DMS79 treated with DMSO at 0.1 percent for 48 hours (cell line): ENCODE measurements around the gene C12orf57.

Experiments used
- DNase-seq: peaks from one replicate; lab custom pipeline; 2025; lab: John Stamatoyannopoulos, UW

Gene C12orf57

DNA sequence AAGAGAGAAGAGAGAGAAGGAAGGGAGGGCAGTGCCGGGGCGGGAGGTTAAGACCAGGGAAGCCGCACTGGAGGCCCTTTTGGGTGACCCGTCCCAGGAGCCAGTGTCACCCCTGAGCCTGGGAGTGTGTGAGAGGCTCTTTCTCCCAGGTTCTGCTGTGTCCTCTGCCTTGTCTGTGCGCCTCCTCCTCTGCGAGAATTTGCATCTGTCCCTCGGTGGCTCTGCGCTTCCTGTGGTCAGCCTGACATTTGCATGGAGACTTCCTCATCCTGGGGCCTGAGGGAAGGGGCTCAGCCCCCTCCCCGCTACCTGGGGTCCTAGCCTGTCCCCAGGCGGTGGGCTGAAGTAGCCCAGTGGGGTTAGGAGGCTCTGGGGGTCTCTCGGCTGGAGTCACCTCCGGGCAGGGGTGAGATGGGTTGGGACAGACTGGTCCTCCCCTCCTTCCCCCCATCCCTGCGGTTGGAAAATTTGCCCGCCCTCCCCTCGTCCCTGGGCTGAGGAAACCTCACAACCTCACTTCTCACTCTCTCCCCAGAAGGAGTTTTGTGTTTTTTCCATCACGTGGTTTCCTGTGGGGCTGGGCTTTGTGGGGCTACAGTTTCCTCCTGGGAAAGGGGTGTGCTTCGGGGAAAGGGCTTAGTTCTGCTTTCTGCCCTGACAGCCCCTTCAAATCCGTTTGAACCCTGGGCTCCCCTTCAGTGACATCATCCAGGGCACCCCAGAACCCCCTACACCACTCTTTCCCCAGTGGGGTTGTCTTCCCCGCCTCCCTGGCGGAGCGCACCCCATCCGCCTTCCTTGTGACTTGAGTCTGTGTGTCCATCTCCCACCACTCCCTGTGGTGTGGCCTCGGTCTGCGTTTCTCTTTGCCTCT is 9.9 kb downstream of the C12orf57 start:
- DNase-seq: no peak

DNA sequence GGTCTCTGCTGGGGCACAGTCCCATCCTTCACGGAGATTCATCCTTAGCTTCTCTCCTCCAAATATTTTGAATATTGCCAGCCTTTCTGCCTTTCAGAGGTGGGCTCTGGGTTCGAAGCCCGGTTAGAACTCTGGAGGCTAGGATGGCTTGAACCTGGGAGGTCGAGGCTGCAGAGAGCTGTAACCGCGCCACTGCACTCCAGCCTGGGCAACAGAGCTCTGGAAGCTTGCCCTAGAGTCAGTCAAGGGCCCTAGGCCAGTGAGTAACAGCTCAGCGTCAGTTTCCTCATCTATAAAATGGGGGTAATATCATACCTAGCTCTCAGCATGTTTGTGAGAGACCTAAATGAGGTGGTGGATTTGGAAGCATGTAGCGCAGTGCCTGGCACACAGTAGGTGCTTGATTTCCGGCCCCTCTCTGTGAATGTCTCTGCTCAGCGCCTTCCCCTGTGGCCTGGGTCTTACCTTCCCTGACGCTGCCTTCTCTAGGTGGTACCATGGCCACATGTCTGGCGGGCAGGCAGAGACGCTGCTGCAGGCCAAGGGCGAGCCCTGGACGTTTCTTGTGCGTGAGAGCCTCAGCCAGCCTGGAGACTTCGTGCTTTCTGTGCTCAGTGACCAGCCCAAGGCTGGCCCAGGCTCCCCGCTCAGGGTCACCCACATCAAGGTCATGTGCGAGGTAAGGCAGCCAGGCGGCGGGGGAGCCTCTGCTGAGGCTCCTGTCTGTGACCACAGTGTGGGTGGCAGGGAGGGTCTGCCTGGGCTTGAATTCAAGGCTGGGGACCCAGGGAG is 10.7 kb downstream of the C12orf57 start:
- DNase-seq: no peak

DNA sequence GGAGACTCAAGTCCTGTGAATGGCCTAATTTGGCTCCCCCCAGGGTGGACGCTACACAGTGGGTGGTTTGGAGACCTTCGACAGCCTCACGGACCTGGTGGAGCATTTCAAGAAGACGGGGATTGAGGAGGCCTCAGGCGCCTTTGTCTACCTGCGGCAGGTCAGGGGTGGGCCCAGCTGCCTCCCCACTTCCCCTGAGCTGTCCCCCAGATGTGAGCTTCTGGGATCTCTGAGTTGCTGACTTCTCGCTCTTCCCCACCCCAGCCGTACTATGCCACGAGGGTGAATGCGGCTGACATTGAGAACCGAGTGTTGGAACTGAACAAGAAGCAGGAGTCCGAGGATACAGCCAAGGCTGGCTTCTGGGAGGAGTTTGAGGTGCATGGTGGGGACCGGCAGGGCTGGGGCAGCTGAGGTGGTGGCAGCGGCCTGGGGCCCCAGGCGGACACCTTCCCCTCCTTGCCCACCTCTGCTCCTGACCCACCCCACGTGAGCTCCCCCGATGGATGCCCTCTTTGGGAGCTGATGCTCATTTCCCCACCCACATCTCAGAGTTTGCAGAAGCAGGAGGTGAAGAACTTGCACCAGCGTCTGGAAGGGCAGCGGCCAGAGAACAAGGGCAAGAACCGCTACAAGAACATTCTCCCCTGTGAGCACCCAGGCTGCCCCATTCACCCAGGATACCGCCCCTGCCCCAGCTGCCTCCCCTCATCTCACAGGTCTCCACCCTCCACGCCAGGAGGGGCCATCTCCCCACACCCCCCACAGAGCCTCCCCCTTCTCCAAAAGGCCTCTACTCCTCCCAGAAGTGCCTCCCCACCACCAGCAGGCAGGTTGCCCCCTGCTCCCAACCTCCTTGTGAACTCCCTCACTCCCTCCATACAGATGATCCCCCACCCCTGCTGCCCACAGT is 11.5 kb downstream of the C12orf57 start:
- no peak for DNase-seq

DNA sequence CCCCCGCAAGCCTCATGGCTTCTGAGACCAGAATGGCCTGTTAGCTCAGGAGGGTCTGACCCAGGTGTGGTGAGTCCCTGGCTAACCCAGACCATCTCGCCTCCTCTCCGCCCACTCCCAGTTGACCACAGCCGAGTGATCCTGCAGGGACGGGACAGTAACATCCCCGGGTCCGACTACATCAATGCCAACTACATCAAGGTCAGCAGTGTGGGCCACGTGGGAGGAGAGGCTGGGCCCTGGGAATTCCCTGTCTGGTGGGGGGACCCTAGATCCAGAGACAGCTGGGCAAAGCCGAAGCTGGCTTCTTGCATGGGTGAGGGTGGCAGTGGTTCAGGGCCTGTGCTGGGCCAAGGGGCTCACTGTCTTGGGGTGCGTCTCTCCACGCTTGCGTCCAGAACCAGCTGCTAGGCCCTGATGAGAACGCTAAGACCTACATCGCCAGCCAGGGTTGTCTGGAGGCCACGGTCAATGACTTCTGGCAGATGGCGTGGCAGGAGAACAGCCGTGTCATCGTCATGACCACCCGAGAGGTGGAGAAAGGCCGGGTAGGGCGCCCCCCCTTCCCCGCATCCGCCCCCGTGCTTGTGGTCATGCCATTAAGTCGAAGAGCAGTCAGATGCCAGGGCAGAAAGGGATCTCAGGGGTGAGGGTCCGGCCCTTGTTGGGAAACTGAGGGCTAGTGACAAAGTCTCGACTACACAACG is 12.4 kb downstream of the C12orf57 start:
- DNase-seq: no peak

DNA sequence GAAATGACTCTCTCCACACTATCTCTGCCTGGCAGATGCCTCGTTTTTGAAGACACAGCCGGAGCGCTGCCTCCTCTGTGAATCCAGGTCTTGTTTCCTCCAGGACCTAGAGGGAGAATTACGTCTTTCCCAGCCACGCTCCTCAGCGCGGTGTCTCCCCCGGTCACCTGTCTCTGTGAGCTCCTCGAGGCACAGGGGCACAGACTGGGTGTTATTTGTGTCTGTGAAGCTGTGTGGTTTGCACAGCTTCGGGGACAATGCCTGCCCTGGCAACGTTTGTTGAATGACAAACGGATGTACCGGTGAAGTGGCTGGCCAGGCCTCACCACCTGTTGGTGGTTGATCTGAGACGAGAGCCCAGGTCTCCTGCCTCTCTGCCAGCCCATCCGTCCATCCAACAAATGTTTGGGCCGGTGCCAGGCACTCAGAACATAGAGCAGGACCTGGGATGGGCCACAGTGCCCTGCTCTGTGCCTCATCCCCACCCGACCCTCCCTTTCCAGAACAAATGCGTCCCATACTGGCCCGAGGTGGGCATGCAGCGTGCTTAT is 13.4 kb downstream of the C12orf57 start:
- no peak for DNase-seq

DNA sequence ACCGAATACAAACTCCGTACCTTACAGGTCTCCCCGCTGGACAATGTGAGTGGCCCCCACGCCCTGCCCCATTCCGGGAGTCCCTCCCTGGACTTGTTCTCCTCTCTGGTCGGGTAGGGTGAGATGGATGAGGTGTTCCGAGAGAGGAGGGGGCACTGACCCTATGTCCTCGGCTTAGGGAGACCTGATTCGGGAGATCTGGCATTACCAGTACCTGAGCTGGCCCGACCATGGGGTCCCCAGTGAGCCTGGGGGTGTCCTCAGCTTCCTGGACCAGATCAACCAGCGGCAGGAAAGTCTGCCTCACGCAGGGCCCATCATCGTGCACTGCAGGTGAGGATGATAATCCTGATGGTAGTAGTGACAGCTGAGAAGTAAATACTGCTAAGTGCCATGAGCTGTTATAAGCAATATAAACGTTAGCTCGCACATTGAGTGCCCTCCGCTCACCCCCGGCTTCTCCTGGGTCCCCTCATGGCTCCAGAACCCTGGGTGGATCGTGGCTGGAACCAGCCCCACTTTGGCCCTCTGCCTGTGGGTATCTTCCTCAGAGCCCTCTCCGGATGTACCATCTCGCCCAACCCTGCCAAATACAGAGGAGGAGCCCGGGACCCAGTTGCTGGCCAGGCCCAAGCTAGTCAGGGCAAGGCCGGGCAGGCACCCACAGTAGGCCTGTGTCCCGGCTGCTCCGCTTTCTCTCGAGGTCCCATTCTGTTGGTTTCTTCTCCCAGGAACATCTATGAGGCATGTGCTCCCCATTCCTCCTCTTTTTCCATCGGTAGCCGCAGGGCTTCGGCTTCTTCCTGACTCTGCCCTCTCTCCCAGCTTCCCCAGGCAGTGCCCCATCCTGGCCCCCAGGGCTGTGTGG is 14.2 kb downstream of the C12orf57 start:
- DNase-seq: no peak

DNA sequence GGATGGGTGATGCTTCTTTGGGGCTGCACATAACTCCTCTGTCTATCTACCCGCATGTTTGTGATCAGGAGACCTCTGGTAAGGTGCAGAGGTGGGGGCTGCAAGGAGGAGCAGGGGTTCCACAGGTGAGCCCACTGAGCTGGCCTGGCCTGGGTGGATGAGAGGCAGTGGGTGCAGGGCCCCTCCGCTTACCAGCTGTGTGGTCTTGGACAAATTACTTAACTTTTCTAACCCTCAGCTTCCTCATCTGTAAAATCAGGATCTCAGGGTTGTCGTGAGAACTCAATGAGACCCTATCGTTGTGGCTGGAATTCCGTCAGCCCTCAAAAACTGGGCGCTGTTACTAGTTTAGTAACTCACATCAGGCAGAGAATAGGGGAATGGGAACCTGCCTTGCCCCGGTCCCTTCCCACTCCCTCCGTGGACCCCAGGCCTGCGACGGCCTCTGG is 14.8 kb downstream of the C12orf57 start:
- DNase-seq: no peak

DNA sequence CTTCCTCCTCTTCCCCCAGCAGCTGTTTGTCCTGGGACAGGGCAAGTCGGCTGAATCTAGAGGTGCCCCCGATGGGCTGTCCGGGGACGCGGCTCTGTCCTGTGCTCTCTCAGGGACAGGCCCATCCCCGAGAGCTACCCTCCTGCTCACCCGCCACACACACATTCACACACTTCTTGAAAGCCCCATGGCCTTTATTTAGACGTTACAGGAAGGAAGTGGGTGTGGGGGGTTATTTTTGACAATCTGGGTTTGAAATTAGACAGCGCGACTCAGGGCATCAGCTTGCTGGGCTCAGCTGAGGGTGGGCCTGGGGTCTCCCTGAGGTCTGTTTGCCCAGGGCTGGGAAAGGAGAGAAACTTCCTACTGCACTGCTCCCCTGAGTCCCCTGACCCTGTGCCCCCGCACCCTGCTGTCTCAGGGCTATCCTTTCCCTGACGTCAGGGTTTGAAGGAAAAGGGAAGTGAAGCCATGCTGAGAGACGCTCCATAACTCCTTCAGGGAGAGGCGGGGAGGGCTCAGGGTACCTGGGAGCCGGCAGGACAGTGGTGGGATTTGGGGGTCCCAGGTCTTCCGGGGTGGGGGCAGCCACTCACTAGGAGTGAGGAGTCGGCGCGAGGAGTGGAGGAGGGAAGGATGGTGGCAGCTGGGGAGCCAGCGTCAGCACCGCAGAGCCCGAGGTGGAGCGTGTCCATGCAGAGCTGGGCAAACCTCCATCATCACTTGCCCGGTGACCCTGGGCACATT is 15.4 kb downstream of the C12orf57 start:
- no peak for DNase-seq

DNA sequence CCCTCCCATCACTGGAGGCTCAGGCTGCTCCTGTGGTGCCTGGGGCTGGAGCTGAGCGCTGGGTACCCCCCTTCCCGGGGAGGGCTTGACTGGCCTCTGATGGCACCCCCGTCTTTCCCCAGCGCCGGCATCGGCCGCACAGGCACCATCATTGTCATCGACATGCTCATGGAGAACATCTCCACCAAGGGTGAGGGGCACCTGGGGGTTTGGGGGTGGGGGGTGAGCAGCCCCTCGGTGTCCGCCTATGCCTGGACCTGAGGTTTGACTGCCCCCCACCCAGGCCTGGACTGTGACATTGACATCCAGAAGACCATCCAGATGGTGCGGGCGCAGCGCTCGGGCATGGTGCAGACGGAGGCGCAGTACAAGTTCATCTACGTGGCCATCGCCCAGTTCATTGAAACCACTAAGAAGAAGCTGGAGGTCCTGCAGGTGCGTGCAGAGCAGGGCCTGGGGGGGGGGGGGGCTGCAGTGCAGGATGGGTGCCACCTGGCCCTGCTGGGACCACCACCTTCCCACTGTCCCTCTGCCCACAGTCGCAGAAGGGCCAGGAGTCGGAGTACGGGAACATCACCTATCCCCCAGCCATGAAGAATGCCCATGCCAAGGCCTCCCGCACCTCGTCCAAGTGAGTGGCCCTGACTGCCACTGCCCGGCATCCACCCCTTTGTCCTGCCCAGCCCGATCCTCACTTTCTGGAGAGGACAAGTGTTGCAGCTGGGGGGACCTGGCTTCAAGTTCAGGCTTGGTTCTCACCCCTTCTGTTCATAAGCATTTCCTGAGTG is 16.2 kb downstream of the C12orf57 start:
- DNase-seq: no peak

DNA sequence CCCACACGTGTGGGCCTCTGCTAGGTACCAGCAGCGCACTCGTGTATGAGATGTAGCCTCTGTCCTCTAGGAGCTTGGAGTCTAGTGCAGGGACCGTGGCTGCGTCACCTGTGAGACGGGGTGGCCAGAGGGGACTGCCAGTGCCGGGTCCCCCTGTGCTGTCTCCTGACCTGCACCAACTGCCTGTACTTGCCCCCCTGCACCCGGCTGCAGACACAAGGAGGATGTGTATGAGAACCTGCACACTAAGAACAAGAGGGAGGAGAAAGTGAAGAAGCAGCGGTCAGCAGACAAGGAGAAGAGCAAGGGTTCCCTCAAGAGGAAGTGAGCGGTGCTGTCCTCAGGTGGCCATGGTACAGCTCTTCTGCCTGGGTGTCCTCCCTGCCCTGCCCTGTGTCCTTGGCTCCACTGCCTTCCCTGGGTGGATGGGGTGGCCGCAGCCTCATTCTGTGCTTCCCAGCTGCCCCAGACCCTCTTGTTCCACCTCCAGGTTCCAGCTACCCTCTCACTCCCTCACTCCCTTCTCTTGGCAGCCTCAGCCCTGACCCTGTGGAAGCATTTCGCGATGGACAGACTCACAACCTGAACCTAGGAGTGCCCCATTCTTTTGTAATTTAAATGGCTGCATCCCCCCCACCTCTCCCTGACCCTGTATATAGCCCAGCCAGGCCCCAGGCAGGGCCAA is 16.9 kb downstream of the C12orf57 start:
- no peak for DNase-seq

DNA sequence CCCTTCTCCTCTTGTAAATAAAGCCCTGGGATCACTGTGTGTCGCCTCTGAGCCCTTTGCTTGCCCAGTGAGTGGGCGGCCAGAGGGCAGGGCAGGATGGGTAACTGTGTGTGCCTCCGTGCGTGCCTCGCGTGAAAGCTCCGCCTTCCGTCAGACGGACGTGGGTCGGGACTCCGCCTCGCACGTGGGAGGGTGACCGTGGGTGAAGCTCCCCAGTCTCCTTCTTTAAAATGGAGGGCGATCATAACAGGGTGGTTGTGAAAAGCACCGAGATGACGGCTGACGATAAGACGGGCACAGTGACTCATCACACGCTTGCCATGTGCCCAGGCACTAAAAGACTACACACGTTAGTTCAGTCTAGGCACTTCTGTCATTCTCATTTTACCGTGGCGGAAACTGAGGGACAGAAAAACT is 17.5 kb downstream of the C12orf57 start:
- DNase-seq: peak; percentile 34

DNA sequence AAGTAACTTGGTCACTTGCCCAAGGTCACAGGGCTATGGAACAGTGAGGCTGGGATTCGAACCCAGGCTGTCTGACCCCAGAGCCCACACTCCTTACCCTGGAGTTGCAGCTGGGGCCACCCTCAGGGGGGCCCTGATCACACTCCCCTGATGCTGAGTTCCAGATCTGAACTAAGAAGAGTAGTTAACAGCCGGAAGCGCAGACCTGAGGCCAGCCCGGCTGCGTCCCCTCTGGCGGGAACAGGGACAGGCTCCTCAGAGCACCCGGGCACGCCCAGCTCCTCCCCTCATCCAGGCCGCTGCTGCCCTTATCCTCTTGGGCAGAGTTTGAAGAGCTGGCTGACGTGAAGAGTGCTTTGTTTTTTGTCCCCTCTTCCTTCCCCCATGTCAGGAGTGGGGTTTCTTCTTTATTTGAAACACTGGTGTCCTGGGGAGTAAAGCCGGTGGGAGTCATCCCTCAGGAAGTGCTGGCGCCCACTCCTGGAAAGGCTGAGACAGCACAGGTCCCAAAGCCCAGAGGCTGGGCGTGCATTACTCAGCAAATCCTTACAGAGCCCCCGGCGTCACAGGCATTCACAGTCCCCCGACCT is 18.0 kb downstream of the C12orf57 start:
- peak; percentile 88 for DNase-seq

DNA sequence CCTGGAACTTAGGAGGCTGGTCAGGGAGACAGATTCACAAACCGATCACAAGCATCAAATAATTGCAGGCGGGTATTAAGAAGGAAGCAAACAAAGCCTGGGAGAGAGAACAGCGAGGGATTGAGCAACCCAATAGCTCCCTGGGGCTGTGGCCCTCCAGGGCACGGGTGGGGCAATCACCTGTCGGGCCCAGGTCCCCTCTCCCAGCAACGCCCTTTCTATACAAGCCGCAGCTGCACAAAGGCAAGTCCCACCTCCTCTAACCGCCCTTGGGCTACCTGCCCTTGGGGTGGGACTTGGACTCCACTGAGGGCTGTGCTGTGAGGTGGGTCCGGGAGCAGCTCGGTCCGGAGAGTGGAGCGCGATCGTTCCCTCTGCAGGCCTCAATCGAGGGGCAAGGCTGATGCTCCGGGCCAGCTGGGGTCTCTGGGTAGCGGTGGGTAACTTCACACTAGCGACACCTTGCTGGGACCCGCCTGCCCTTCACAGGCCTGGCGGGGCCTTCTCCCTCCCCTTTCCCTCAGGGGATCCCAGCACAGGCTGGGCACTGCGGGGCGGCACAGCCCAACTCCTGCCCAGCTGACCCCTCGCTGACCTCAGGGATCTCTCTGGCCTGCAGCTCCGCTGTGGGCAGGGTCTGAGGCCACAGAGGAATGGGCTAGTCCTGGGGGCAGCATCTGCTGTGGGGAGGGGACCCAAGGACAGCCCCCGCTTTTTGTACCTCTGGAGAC is 18.6 kb downstream of the C12orf57 start:
- DNase-seq: peak; percentile 88

DNA sequence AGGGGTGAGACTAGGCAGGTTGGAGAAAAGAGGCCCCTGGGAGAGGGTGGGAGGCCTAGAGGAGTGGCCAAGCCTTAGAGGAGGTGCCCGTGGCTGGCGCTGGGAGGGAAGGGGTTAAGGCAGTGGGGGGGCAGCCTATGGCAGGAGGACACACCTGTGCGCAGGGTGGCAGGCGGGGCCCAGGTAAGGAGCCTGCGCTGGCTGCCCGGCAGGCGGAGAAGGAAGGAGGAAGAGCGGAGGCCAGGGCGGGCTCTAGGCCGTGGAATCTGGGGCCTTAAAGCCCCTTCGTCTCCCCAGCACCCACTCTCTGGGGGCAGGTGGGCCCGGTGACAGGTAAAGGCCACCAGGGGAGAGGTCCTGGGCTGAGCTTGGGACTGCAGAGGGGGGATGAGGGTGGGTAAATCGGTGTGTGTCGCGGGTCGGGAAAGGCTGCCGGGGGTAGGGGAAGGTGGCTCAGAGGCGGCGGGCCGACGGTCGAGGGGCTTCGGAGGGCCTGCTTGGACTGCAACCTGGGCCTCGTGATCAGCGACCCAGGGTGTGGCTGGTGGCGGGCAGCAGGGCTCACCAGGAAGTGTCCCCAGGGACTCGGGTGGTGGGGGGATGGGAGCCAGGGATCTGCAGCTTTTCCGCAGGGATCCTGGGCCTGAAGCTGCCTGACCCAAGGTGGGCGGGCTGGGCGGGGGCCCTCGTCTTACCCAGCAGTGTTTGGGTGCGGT is 19.4 kb downstream of the C12orf57 start:
- DNase-seq: peak; percentile 92

DNA sequence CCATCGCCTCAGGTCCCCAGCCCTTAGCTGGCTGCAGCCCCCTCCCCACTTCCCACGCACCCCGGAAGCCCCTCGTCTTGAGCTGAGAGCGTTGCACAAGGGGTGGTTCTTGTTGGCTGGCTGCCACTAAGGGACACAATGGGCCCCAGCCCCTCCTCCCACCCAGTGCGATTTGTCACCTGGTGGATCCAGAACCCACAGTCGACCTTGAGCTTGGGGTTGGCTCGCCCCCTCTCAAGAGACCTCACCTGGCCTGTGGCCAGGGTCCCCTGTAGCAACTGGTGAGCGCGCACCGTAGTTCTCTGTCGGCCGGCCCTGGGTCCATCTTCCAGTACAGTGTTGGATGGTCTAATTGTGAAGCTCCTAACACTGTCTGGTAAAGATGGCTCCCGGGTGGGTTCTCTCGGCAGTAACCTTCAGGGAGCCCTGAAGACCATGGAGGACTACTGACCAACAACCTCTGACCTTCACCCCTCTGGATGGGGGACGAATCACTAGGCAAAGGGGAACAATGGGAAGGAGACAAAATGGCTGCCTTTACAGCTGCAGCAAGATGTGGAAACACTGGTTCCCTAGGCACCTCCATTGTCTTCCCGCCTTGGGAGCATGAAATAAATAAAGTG is 20.1 kb downstream of the C12orf57 start:
- DNase-seq: peak; percentile 77

DNA sequence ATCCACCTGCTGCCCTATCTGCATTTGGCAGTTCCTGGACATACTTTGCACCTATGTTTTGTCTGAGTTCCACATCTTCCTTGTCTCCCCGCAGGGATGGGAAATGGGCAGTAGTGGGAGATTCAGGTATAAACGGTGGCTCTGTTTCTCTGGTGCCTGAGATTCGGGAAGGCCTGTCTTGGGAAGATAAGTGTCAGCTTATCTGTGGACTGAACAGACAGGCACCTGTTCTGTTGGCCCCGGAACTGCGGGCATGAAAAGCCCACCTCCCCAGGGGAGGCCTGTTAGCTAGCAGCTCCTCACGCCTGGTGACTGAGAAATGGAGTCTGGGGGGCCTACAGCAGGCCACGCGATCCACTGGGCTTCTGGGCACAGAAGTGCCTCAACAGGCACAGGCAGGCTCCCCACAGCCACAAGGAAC is 20.8 kb downstream of the C12orf57 start:
- DNase-seq: peak; percentile 40
